ENCODE measurements around the gene UGT1A7. TPM values are rescaled to one million over a fixed set of nuclear protein-coding genes. Genes with fewer than 3 reads are reported as not detected.
"Not testable (repeated sequence)": the region's sequence is repeated elsewhere in the genome, so short reads cannot be mapped to it uniquely, and the experiment has no call there.

The UGT1A7 gene
- total RNA-seq, 1 donor from 2014 or later = not detected

DNA sequence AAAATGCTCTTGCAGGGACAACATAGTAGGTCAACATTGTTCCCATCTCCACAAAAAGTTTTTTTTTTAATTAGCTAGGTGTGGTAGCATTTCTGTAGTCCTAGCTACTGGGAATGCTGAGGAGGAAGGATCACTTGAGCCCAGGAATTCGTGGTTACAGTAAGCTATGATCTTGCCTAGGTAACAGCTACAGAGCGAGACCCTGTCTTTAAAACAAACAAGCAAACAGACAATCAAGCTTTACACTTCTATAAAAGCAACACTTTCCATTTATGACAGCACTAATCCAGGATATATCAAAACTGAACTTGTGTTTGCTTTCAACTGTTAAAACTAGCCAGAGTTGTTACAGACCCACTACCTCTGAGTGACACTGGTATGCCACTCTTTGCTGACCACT, 59.2 kb downstream of the UGT1A7 start:
- TF ChIP-seq, protein P1, sequence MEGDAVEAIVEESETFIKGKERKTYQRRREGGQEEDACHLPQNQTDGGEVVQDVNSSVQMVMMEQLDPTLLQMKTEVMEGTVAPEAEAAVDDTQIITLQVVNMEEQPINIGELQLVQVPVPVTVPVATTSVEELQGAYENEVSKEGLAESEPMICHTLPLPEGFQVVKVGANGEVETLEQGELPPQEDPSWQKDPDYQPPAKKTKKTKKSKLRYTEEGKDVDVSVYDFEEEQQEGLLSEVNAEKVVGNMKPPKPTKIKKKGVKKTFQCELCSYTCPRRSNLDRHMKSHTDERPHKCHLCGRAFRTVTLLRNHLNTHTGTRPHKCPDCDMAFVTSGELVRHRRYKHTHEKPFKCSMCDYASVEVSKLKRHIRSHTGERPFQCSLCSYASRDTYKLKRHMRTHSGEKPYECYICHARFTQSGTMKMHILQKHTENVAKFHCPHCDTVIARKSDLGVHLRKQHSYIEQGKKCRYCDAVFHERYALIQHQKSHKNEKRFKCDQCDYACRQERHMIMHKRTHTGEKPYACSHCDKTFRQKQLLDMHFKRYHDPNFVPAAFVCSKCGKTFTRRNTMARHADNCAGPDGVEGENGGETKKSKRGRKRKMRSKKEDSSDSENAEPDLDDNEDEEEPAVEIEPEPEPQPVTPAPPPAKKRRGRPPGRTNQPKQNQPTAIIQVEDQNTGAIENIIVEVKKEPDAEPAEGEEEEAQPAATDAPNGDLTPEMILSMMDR (IDR thresholded peaks at IDR 0.05; ENCODE audit: unreplicated experiment) = no peak
- H3K27ac Mint-ChIP-seq = no peak overlapping the region
- H3K4me1 Mint-ChIP-seq (ENCODE audit: low read depth) = peaks cover 4% of the 10 kb centered on the region
- H3K27me3 Mint-ChIP-seq = peaks cover 4% of the 10 kb centered on the region
- H3K4me3 Mint-ChIP-seq (ENCODE audit: low read depth) = no peak overlapping the region
- H3K9me3 Mint-ChIP-seq (ENCODE audit: low read depth) = peaks cover 13% of the 10 kb centered on the region
- DNase-seq (ENCODE audit: low spot score, unreplicated experiment) = no peak
- no peaks in the 10 kb centered on the region for H3K36me3 Mint-ChIP-seq (ENCODE audit: insufficient read depth)

DNA sequence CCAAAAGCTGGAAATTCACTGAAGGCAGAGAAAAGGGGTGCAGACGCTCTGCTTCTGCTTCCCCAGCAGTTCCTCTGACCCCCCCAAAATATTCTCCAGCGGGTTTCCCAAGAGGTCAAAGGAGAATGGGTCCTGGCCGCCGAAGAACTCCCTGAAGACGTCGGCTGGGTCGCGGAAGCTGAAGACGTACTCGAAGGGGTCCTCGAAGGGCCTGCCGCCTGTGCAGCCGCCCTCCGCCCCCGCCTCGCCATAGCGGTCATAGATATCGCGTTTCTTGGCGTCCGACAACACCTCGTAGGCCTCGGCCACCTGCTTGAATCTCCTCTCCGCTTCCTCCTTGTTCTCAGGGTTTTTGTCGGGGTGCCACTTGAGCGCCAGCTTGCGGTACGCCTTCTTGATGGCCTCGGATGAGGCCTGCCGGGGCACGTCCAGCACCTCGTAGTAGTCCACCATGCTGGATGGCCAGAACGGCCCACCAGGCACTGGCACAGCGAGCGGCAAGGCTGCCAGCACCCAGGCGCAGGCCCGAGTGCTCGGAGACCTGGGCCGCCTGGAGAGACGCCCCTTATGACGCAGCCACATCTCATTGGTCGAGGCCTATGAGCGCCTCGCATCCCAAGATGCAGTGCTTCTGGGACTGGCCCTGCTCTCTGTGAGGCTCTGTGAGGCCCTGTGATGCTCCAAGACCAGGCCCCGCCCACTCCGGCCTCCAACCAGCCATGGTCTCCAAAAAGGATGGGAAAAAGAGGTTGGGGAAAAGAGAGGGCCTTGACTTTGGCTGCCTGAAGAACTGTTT, 62.0 kb downstream of the UGT1A7 start:
- peaks cover 4% of the 10 kb centered on the region for H3K4me1 Mint-ChIP-seq (ENCODE audit: low read depth)
- no peaks in the 10 kb centered on the region for H3K36me3 Mint-ChIP-seq (ENCODE audit: insufficient read depth)
- no peak overlapping the region for H3K27ac Mint-ChIP-seq
- no peak for DNase-seq (ENCODE audit: low spot score, unreplicated experiment)
- H3K27me3 Mint-ChIP-seq = peaks cover 8% of the 10 kb centered on the region
- TF ChIP-seq, protein P1 (IDR thresholded peaks at IDR 0.05; ENCODE audit: unreplicated experiment) = no peak
- H3K4me3 Mint-ChIP-seq (ENCODE audit: low read depth) = no peak overlapping the region
- H3K9me3 Mint-ChIP-seq (ENCODE audit: low read depth) = peaks cover 15% of the 10 kb centered on the region

DNA sequence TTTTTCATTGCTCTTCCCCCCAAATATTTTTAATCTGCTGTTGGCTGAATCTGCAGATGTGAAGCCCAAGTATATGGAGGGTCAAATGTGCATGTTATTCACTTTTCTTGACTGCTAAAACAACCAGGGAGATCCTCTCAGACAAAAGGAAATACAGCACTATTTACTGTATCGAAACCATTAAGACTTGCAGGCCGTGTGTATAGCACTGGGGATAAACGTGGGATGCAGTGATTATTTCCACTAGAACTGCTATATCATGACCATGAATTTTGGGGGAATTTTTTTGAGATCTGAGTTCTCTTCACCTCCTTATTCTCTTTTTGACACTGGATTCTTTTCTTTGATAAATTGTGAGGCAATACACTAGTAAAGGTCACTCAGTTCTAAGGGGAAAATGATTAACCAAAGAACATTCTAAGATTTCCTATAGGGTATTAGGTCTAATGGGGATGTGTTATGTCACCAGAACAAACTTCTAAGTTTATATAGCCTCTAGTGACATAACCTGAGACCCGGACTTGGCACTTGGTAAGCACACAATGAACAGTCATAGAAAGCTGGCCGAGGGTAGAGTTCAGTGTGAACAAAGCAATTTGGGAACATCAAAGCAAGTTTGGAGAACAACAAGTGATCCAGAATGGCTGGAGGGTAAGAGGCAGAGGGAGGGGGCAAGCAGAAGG, 63.5 kb downstream of the UGT1A7 start:
- Mint-ChIP-seq H3K27me3 (peaks cover 12% of the 10 kb centered on the region), H3K27ac (no peak overlapping the region), H3K36me3 (ENCODE audit: insufficient read depth) (peaks cover under 1% of the 10 kb centered on the region), H3K9me3 (ENCODE audit: low read depth) (peaks cover 23% of the 10 kb centered on the region), H3K4me1 (ENCODE audit: low read depth) (peaks cover 4% of the 10 kb centered on the region), H3K4me3 (ENCODE audit: low read depth) (no peak overlapping the region)
- TF ChIP-seq, protein P1 (IDR thresholded peaks at IDR 0.05; ENCODE audit: unreplicated experiment) = no peak
- DNase-seq (ENCODE audit: low spot score, unreplicated experiment) = no peak

DNA sequence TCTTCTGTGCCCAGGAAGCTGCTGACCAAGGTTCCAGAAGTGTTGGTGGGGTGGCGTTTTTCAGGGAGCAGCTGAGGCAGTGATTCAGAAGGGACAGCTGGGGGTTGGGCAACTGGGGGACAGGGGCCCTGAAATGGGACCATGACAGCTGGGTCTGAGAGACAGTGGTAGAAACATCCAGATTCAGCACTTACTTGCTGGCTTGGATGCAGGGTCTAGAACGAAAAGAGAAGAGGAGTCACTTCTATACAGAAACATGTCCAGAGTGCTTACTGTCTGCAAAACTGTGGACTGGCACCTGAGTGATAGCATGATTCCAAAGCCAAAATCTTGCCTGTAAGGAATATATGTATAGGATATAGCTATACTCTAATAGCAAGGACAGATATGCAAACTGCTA, 64.1 kb downstream of the UGT1A7 start:
- not testable (repeated sequence) for H3K36me3 Mint-ChIP-seq (ENCODE audit: insufficient read depth); DNase-seq (ENCODE audit: low spot score, unreplicated experiment); H3K4me1 Mint-ChIP-seq (ENCODE audit: low read depth); H3K27ac Mint-ChIP-seq; H3K4me3 Mint-ChIP-seq (ENCODE audit: low read depth)
- Mint-ChIP-seq H3K27me3 (peaks cover 12% of the 10 kb centered on the region), H3K9me3 (ENCODE audit: low read depth) (peaks cover 25% of the 10 kb centered on the region)

DNA sequence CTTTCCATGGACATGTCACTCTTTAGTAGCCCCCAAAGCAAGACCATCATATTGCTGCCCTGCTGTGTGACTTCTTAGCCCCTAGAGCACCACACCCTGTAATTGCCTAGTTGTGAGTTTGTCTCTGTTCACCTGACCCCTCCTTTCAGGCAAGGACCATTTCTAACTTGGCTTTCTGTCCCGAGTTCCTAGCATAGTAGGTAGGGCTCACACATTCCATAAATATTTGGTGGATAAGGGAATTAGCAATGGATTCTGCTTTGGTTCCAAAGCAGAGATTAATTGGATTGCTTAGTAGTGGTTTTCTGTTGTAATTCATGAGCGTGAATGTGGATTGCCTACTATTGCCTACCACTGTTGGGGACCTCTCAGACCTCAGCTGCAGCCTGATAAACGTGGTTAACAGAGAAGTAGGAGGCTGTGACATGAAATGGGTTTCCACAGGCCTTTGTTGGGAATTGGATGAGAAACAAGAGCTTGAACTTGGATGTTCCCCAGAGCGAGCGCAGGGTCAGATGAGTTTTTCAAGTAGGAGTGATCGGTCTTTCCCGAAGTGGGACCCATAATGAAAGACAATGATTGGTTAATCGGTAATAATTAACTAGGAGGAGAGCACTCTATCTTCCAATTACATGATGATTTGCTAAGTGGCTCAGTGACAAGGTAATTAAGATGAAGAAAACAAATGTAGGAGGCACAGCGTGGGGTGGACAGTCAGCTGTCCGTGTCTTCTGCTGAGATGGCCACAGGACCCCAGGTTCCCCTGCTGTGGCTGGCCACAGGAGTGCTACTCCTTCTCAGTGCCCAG, 65.0 kb downstream of the UGT1A7 start:
- H3K4me3 Mint-ChIP-seq (ENCODE audit: low read depth) = no peak overlapping the region
- H3K27me3 Mint-ChIP-seq = peaks cover 12% of the 10 kb centered on the region
- H3K9me3 Mint-ChIP-seq (ENCODE audit: low read depth) = peaks cover 33% of the 10 kb centered on the region
- peaks cover 4% of the 10 kb centered on the region for H3K4me1 Mint-ChIP-seq (ENCODE audit: low read depth)
- TF ChIP-seq, protein P1 (IDR thresholded peaks at IDR 0.05; ENCODE audit: unreplicated experiment) = no peak
- peaks cover 1% of the 10 kb centered on the region for H3K36me3 Mint-ChIP-seq (ENCODE audit: insufficient read depth)
- no peak overlapping the region for H3K27ac Mint-ChIP-seq
- DNase-seq (ENCODE audit: low spot score, unreplicated experiment) = no peak

All from progenitor cell of endocrine pancreas (in vitro differentiated cells).